GM18907 (cell line): Measurements from ENCODE around the gene AMOTL2.

Source experiments
- ATAC-seq: cut with Tn5 transposase; IDR thresholded peaks from one replicate; pipeline ENCODE4 v1.9.1; 2021; ENCODE audit warnings: mild to moderate bottlenecking, moderate library complexity; ENCODE audit not compliant: unreplicated experiment

AMOTL2 gene

DNA sequence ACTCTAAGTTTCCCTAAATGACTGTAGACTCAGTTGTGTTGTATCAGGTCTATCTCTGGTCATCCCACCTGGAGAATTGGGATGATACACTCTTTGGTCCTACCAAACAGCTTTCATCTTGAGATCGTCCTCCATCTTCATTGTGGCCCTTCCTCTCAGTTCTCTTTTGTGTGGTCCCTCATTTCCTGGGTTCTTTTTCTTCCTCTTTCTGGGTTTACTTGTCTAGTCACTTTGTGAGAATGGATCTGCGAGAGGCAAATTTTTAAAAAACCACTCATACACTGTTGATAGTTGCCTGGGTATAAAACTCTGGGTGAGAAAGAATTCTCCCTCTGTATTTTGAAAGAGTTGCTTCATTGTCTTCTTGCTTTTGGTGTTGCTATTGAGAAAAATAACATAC lies 6.0 kb upstream of the AMOTL2 start:
- no peak for ATAC-seq

DNA sequence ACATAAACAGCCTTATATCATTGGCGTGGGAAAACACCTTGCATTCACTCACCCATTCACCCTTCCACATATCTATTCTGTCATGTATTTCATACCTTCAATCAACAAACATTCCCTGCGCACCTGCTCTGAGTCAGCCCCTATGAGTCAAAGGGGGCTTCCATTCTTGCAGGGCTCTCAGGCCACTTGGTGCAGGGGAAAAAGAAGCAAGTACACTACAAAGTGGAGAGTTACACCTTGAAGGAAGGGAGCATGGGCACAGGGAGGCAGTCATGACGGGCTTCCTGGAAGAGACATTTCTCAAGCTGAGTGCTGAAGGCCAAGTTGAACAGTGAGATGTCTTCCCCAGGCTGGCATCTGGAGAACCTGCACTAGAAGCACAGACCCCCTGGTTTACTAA lies 4.6 kb upstream of the AMOTL2 start:
- ATAC-seq = no peak

DNA sequence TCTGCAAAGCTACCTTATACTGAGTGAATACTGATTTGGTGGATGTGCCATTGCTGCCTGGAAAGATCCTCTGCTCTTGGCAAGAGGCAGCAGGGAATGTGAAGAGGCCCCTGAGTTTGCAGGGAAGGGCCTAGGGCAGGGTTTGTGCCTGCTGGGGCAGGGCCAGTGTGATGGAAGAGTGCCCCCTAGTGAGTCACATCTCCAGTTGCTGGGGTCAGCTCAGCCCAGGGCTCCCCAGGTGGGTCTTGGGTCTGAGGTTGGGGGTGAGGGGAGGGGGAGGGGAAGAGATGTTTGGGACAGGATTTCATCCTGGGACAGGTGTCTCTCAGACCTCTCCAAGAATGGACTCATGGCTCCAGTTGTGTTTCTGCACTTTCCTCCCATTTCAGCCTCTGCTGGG lies 4.1 kb upstream of the AMOTL2 start:
- no peak for ATAC-seq

DNA sequence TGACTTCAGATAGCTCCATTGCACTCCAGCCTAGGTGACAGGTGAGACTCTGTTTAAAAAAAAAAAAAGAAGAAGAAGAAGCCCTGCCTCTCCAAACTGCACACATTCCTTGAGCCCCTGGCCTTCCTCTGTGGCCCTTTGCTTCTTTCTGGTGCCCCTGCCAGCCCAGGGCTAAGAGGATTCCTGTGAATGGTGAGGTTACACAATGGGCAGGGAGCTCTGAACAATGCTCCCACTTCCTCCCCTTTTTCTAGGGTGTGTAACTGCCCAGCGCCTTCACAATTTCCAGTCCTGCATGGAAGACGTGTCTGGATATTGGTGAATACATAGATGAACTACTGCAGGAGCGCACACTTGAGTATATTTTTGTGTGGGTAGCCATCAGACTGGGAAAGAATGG lies 3.6 kb upstream of the AMOTL2 start:
- ATAC-seq = no peak

DNA sequence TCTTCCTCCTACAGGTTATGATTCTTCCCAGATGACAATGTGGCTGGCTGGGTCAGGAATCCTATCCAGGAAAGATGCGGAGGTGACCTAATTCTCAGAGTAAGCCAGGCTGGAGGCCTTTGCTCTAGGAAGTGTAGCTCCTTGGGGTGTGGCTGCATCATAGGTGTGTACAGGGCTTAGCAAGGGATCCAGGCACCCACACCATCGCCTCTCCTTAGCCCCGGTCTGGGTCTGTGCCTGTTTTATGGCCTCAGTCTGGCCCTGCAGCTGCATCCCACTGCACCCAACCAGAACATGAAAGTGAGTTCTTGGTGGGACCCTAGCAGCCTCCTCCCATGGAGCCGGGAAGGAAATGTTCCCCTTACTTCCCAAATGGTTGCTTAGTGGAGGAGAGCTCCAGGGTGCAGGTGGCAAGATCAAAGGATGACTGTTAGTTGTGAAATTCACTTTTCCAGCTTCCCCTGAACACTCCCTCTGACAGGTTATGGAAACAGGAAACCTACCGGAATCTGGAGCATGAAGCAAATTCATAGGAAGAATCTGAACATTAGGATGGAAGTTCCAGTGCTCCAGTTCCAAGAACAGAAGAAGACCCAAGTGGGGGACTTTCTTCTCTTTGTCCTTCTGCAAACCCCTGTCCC lies 2.7 kb upstream of the AMOTL2 start:
- no peak for ATAC-seq

DNA sequence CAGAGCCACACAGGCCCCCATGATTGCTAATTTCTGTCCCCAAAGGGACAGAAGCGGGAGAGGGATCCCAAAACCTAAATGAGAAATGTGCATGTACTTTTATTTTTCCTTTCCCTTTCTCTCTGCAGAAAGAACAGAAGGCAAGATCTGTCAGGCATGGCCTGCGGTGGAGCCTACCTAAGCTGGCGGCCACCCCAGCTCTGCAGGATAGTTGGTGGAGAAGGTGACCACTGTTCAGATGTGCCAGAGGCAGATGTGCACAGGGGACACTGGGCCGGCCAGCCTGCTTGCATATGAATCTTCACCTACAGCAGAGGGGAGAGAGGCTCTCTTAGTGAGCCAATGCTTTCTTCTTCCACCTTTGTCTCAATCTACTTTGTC lies 2.1 kb upstream of the AMOTL2 start:
- ATAC-seq = no peak

DNA sequence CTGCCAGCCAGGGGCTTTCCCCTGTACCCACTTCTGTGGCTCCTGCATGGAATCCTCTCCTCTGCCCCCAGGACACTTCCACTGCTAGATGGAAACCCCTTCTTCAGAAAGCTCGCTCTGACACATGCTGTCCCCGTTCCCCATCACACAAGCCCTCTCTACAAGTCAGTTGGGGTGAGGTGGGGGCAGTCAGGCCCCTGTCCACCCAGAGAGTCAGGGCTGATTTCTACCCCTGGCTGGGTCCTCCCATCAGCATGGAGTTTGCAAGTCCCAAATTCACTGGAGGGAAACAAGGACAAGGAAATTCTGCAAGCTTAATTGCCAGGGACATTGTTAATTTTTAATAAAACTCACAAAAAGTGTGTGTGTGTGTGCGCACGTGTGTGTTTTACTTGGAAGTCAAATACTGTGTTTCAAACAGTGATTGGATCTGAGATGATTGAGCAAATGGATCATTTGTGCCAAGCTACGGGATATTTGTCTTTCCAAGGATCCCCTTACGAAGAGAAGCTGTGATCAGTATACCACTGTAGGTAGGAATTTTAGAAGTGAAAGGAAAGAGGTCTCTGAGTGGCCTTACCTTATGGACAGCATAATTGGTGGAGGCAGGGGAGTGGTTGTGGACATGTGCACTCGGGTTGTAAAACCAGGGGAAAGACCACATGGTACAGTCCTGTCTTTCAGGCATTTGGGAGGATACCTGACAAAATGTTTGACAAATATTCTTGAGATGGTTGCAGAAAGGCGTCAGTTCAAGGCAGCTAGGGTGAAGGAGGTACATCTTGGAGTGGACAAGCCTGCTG lies 1.5 kb upstream of the AMOTL2 start:
- ATAC-seq = no peak

DNA sequence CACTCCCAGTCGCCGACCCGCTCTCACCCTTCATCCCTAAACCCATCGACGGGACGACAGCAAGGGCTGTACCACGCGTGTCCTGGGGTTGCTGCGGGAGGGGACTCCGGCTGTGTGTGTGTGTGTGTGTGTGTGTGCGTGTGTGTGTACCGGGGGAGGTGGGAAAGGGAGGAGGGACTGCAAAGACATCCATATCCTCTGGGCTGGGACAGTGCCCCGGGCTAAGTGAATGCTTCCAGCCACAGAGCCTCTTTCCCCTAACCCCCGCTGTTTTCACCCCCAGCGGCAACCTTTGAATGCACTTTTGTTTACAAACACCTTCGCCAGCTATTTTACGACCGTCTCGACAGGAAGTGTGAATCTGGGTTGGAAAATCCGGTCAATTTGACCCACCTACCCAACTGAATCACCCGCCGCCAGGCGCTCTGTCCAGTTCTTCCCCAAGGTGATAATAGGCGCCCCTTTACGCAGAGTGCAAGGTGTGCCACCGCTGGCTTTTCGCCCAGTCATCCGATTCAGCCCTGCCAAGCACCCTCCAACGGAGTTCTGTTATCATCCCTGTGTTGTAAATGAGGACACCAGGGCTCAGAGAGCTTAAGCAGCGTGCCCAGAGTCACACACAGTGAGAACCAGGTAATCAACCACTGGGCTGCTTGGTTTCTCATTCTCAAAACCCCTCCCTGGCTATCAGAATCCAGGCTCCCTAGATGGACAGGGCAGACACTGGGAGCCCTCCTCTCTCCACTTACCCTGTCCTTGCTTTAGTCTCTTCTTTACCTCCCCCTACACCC lies 739 bp upstream of the AMOTL2 start:
- ATAC-seq = no peak

DNA sequence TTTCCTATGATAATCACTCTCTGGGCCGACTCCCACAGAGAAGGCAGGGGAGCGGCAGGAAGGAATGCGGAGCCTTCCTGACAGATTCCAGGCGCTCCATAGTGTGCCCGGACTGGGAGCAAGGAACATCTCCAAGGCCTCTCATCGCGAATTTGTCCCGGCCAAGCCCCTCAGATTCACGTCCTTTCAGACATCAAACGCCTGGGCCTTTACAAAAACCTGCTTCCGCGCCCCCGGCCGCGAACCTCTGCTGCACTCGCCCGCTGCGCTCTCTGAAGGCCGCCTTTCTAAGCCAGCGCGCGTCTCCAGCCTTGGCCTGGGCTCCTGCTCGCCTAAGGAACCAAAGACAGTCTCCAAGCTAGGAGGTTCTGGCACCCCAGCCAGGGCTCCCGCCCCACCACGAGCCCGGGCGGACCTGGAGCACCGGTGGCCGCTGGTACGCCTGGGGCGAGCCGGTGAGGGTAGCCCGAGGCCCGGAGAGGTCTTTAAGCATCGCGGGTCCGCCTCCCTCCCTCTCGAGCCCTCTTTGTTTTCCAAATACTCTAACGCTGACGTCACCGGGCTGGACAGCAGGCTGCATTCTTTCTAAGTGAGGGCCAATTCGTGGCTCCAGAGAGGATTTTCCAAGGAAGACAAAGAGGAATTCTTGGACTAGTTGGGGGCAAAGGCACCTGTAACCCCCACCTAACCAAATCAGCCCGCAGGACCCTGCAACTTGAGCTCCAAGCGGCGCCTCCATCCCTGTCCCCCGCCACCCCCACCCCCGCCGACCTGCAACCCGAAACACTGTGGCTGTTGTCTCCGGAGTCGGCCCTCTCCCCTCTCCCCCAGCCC lies 759 bp downstream of the AMOTL2 start:
- no peak for ATAC-seq

DNA sequence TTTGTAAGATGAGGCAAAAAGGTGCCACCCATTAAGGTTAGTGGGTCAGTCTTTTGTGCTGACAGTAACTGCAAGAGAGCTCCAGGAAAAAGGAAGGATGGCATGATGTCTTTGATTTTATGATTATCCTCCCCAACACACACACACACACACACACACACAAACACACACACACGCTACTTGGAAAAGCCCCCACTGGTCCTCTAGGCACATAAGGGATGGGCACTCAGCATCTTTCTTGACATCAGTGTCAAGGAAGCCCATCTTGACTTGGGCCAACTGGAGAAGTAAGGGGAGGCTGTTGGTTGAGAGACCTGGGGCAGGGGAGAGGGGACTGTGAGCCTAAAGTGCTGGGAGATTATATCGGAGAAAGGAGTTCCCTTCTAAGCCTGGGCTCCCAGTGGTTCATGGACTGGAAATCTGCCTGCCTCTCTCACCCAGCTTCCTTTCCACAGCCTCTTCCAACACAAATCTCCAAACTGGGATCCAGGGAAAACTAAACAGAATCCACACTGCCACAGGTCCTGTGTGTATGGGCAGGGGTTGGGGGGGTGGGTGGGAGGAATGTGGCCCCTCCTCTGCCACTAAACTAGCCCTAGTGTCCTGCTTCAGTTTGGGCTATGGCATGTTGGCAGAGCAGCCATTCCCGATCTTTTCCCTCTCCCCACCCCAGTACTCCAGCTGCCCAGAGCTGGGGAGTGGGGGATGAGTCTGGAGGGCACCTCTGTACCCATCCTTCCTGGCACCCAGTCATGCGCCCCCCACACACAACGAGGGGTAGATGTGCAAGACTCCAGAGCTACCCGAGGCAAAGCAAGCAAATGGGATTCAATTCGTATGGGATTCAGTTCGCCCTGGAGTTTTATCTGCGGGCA lies 1.6 kb downstream of the AMOTL2 start:
- no peak for ATAC-seq

DNA sequence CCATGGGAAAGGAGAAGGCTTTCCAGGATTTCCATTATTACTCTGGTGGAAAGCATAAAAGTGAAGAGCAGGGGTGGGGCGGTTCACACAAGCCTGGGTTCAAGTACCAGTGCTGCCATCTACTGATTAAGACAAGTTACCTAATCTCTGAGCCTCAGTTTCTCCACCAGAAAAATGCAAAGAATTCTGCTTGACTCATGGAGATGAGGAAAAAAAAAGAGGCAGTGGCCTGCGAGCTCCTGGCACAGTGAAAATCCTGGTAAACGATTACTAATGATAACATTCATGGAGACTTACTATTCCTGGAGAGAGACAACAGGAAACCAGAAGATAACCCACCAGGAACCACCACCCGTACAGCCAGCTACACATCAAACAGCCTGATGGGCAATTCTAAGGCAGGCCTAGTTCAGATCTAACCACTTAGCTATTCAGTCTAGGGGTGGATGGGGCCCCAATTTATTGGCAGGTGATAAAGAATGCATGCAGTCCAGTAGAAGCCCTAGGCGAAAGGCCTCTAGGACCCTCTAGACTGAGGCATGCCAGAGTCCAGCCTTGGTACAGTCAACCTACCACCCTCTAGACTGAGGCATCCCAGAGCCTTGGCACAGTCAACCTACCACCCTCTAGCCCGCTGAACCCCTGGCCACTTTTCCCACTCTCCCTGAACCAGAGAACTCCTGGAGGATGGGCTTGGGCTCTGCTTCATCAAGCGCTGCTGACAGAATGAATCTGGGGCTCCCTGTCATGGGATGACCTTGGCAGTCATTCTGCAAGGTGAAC lies 2.5 kb downstream of the AMOTL2 start:
- ATAC-seq = no peak

DNA sequence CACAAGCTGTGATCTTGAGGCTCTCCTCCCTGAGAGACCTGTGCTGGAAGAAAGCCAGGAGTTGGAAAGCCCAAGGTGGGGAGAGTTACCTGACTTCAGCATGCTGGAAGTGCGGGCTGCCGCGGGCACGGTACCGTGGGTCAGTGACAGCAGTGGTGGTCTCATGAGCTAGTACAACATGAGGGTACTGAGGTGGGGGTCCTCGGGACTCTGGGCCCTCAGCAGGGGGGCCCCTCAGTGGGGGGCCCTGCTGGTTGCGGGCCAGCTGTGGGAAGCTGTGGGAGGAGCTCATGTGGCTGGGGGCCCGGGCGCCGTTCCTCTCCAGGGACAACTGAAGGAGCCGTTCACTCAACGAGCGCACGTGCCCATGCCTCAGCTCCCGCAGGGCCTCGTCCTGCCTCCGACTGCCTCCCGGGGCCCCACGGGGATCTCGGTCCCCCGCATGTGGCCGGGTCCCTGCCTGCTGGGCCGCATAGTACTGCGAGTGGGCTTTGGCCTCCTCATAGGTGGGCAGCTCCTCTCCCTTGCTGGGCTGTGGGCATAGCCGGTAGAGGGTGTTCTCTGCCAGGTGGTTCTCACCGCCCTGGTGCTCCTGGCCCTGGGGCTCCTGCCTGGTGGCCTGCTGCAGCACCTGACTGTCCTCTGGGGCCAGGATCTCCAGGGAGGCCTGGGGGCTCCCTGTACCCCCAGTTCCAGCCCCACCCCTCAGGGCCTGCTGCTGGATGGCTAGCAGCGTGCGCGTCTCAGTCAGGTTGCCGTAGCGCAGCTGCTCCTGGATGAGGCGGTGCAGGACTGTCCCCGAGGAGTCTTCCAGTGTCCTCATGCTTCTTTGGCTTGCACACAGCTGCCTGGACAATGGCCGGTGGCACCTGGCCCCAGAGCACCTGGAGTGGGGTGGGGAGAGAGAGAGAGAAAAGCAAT lies 3.4 kb downstream of the AMOTL2 start:
- ATAC-seq = no peak

DNA sequence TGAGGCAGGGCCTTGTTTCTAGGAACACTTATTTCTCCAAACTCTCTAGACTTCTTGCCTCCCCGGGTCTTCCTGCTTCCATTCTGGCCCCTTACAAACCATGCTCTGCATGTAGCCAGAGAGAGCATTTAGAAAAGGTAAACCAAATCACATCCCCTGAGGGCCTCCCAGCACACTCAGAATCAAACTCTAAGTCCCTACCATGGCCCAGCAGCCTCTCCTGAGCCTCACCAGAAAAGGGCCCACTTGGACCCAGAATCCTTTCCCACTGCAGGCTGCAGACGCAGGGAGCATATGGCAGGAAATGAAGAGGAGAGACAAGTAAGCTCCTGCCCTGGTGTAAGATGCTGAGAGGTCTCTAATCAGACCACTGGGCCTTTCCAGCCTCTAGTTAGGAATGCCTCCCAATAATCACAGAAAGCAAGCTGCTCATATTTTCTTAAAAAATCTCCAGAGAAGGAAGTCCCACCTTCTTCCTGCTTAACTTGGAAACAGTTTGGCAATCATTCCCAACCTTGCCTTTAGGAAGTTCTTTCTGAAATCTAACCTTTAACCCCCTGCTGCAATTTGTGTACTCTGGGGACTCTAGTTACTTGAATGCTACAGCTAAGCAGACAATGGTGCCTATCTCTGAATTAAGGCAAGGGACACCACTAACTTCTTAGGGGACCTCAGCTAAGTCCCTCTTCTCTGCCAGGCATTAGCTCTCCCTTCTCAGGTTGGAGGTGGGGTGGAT lies 4.2 kb downstream of the AMOTL2 start:
- no peak for ATAC-seq

DNA sequence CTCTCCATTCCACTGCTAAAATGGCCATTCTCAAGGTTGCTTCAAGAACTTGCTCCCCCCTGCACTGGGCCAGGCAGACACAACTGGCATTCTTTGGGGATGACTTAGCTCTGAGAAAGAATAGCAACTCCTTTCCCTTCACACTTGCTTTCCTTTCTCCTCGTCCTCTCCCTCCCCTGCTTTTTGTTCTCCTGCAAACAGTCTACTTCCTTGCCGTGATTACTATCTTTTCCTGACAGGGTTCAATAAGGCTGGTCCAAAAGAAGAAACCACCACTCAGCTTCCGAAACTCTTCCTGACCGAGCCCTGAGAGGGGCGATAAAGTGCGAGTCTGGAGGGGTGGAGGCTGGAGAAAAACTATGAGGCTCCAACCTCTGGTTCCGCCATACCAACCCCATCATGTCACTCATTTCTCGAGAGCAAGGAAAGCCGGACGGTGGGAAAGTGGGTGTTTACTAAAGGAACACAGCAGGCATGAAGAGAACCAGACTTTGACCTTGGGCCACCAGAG lies 5.0 kb downstream of the AMOTL2 start:
- ATAC-seq = no peak

DNA sequence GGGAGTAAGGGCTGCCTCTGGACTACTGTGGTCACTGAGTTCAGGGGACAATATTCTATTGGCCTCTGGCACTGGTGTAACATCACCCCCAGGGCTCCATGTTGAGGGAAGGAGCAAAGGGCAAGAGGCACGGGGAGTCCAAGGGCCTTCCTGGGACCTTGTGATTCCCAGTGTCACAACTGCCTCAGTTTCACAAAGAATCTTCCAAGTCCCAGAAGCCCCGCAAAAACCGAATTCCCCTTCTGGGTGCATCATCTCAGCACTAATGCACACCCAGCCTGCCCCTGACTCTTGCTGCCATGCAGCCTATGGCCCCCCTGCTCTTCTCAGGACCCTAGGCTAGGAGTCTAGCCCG lies 5.5 kb downstream of the AMOTL2 start:
- ATAC-seq = no peak

DNA sequence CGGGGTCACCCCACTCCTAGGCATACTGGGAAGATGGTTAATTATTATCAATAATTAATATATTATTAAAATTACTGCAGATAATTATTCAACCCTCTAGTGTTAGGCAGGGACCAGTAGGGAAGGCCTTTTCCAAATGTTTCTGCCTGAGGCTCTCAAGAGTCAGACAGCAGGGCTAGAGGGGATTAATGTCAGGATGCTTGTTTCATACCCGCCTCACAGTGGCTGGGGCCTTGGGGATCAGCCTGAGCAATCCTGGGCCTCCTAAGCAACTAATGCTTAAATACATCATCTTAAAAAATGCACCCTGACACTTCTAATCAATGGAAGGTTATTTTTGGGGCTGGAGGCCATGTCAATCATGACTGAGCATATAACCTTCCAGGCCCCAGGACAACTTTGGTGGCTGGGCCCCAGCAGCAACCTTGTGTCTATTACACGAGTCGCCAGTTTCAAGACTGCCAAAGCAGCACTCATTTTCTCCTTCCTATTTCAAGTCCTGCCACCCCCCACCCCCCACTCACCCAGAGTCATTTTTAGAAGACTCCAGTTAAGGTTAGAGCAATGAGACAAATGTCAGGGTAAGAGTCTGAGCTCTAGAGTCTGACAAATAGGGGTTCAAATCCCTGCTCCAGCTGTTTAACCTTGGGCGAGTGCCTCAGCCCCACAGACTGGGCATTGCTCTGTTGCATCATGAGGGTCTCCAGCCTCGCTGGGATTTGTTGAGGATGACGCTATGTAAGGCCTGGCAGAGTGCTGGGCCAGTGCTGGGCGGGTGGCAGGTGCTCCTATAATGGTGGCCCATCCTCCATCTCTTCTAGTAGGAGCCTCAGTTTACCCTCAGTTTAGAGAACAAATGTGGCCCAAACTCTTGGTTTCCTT lies 6.1 kb downstream of the AMOTL2 start:
- ATAC-seq = no peak
